HepG2 (cell line): ENCODE data around the gene FAM83C. TPM values are rescaled to one million over a fixed set of nuclear protein-coding genes. Genes with fewer than 3 reads are reported as not detected.

ENCODE experiments used
- ATF6 ChIP-seq: sonication (generic); formaldehyde crosslinking; conservative IDR thresholded peaks from 2 replicates; pipeline ENCODE4 v1.4.0; 2020; ENCODE audit warnings: missing genetic modification reagents
- CREB1 ChIP-seq, 2 experiments: fragments of 450-650 bp in 1 of 2; IDR thresholded peaks; 2 replicates each; pipeline ENCODE4 v1.6.1; 2016 to 2017; ENCODE audit warnings: control low read depth in 1 of 2, mild to moderate bottlenecking in 1 of 2, missing compliant biosample characterization in 1 of 2, missing genetic modification characterization in 1 of 2
- FOXO4 ChIP-seq: sonication (generic); formaldehyde crosslinking; conservative IDR thresholded peaks from 2 replicates; pipeline ENCODE4 v1.8.1; 2023; ENCODE audit warnings: missing genetic modification reagents
- NFE2L1 ChIP-seq: sonication (generic); formaldehyde crosslinking; IDR thresholded peaks from 2 replicates; pipeline ENCODE4 v1.4.0; 2020; ENCODE audit warnings: missing genetic modification reagents, mild to moderate bottlenecking, borderline replicate concordance
- PRDM15 ChIP-seq: sonication (generic); formaldehyde crosslinking; IDR thresholded peaks from 2 replicates; pipeline ENCODE4 v1.4.0; 2020; ENCODE audit warnings: missing genetic modification reagents
- RFX3 ChIP-seq: IDR thresholded peaks from 2 replicates; pipeline ENCODE4 v1.6.1; 2016; ENCODE audit warnings: missing biosample characterization, missing genetic modification reagents
- TBX2 ChIP-seq: sonication (generic); formaldehyde crosslinking; IDR thresholded peaks from 2 replicates; pipeline ENCODE4 v1.5.0; 2020; ENCODE audit warnings: missing genetic modification reagents, mild to moderate bottlenecking, borderline replicate concordance
- ZBED4 ChIP-seq: sonication (generic); formaldehyde crosslinking; IDR thresholded peaks from 2 replicates; pipeline ENCODE4 v1.4.0; 2020; ENCODE audit warnings: missing genetic modification reagents, borderline replicate concordance
- ZBTB34 ChIP-seq: sonication (generic); formaldehyde crosslinking; IDR thresholded peaks from 2 replicates; pipeline ENCODE4 v1.8.0; 2022; ENCODE audit warnings: mild to moderate bottlenecking, missing genetic modification reagents
- ZFP41 ChIP-seq: sonication (generic); formaldehyde crosslinking; IDR thresholded peaks from 2 replicates; pipeline ENCODE4 v1.4.0; 2020; ENCODE audit warnings: mild to moderate bottlenecking, missing genetic modification reagents, borderline replicate concordance
- ZKSCAN8 ChIP-seq: IDR thresholded peaks from 2 replicates; pipeline ENCODE4 v1.6.1; 2016; ENCODE audit warnings: borderline replicate concordance, missing genetic modification reagents, missing compliant biosample characterization
- ZNF333 ChIP-seq: sonication (generic); formaldehyde crosslinking; IDR thresholded peaks from 2 replicates; pipeline ENCODE4 v1.4.0; 2020; ENCODE audit warnings: mild to moderate bottlenecking, missing genetic modification reagents, borderline replicate concordance
- ZNF614 ChIP-seq: IDR thresholded peaks from 2 replicates; pipeline ENCODE4 v1.6.1; 2018; ENCODE audit warnings: missing biosample characterization, missing genetic modification reagents, inconsistent platforms, borderline replicate concordance
- ZNF709 ChIP-seq: sonication (generic); formaldehyde crosslinking; IDR thresholded peaks from 2 replicates; pipeline ENCODE4 v1.5.0; 2020; ENCODE audit warnings: mild to moderate bottlenecking, missing genetic modification reagents
- polyA plus RNA-seq, 8 experiments: library from polyadenylated mRNA; depleted of rRNA in 3 of 8; stranded (reverse) in 7 of 8; unstranded in 1 of 8; fragments of >200 nt; fragmentation: Illumina TruSeq in 4 of 8; extraction: Trizol in 4 of 8; gene quantifications; 2 replicates each; pipeline versions ENCODE4 v1.2.1 to v1.2.3, GENCODE V29; 2011 to 2016; ENCODE audit warnings: low read depth in 4 of 8, missing spikeins in 1 of 8, mixed read lengths in 1 of 8; ENCODE audit not compliant: insufficient read depth in 1 of 8
- total RNA-seq, 5 experiments: library from RNA; depleted of rRNA; stranded (reverse); fragments of >200 nt; fragmentation: Illumina TruSeq; extraction: Trizol; gene quantifications; 2 replicates each; pipeline ENCODE4 v1.2.3, GENCODE V29; 2016; ENCODE audit warnings: low read depth in 1 of 5

Gene FAM83C
- total and polyA plus RNA-seq, 2 of the 13 experiments (the other 11 are each of a cell fraction or from before 2014, with no cell fraction given): 0.04 TPM; not detected in 1

- TF ChIP-seq ZBED4: no peak
- no peak for TF ChIP-seq ZBTB34
- no peak for TF ChIP-seq ZKSCAN8
- no peak for TF ChIP-seq RFX3 (CRISPR knock-in tag)
- TF ChIP-seq FOXO4: 0 out of 2 replicates have a peak, but pooled peaks have one; percentile 91
- no peak for TF ChIP-seq NFE2L1 (CRISPR knock-in tag)
- TF ChIP-seq ZNF333 (CRISPR knock-in tag): no peak; the same call in 1 of the 2 replicates
- no peak for TF ChIP-seq CREB1 (IDR thresholded peaks at IDR 0.05)
- TF ChIP-seq CREB1 (CRISPR knock-in tag; IDR thresholded peaks at IDR 0.05): no peak
- no peak for TF ChIP-seq ZNF709
- no peak for TF ChIP-seq ATF6 (CRISPR knock-in tag)
- TF ChIP-seq TBX2 (CRISPR knock-in tag): no peak
- no peak for TF ChIP-seq PRDM15 (CRISPR knock-in tag)
- TF ChIP-seq ZFP41: no peak
- TF ChIP-seq ZNF614 (CRISPR knock-in tag): no peak
Measured at GRCh38 chr20:35306931-35307517, 14.8 kb upstream of the FAM83C start (continued).
